HEK293 (cell line): ENCODE measurements around the gene TBCE.

Experiments
- CTCF ChIA-PET: fragments of 350-600 bp; formaldehyde crosslinking; extraction: SDS; loops from one replicate; lab custom pipeline; 2021; ENCODE audit warnings: antibody characterized with exemption; lab: Yijun Ruan, JAX
- POLR2A ChIA-PET: fragments of 300-600 bp; formaldehyde crosslinking; extraction: SDS; loops from one replicate; lab custom pipeline; 2020; ENCODE audit warnings: antibody characterized with exemption, inconsistent platforms; lab: Yijun Ruan, JAX
- H3K27ac ChIP-seq: fragments of 200-500 bp; sonication (Bioruptor generic); 2 replicates; pipeline ENCODE4 v1.5.1; 2014; ENCODE audit warnings: low read depth, low read length, control low read depth, inconsistent platforms; ENCODE audit errors: extremely low read depth
- H3K36me3 ChIP-seq, 2 experiments: fragments of 200-500 bp in 1 of 2; sonication (Bioruptor generic) in 1 of 2; 1 replicate in 1 of 2; 2 replicates in 1 of 2; pipeline ENCODE4 v1.5.1; 2014 to 2017; ENCODE audit warnings: inconsistent platforms in 2 of 2, low read length in 2 of 2; ENCODE audit not compliant: control insufficient read depth in 2 of 2, insufficient read depth in 1 of 2
- H3K4me1 ChIP-seq: fragments of 200-500 bp; sonication (Bioruptor generic); 2 replicates; pipeline ENCODE4 v1.5.1; 2014; ENCODE audit warnings: mild to moderate bottlenecking, low read length, inconsistent platforms; ENCODE audit not compliant: control insufficient read depth, insufficient read depth
- H3K4me3 ChIP-seq: 2 replicates; pipeline ENCODE4 v1.5.1; 2011; ENCODE audit warnings: low read depth, mild to moderate bottlenecking, control low read depth, low read length, moderate library complexity
- H3K9me3 ChIP-seq: fragments of 200-500 bp; sonication (Bioruptor generic); 2 replicates; pipeline ENCODE4 v1.5.1; 2014; ENCODE audit warnings: low read depth, low read length, inconsistent platforms; ENCODE audit not compliant: control insufficient read depth, insufficient read depth
- BCL11A ChIP-seq: fragments of 450-650 bp; formaldehyde crosslinking; IDR thresholded peaks from 2 replicates; pipeline ENCODE4 v1.5.1; 2016; ENCODE audit warnings: low read depth, missing biosample characterization, missing genetic modification characterization
- BCL11B ChIP-seq: fragments of 450-650 bp; formaldehyde crosslinking; IDR thresholded peaks from 2 replicates; pipeline ENCODE4 v1.5.1; 2016; ENCODE audit warnings: low read depth, missing biosample characterization, missing genetic modification characterization
- GFI1B ChIP-seq: fragments of 450-650 bp; formaldehyde crosslinking; IDR thresholded peaks from 2 replicates; pipeline ENCODE4 v1.5.1; 2016; ENCODE audit warnings: missing biosample characterization, missing genetic modification characterization
- HOXD13 ChIP-seq: sonication (generic); formaldehyde crosslinking; IDR thresholded peaks from 2 replicates; pipeline ENCODE4 v1.8.0; 2022; ENCODE audit warnings: missing genetic modification reagents, borderline replicate concordance
- KLF1 ChIP-seq: fragments of 450-650 bp; formaldehyde crosslinking; IDR thresholded peaks from 2 replicates; pipeline ENCODE4 v1.5.1; 2016; ENCODE audit warnings: missing biosample characterization, missing genetic modification characterization
- KLF7 ChIP-seq: fragments of 450-650 bp; formaldehyde crosslinking; IDR thresholded peaks from 2 replicates; pipeline ENCODE4 v1.5.1; 2016; ENCODE audit warnings: missing biosample characterization, missing genetic modification characterization, borderline replicate concordance
- KLF8 ChIP-seq: fragments of 450-650 bp; formaldehyde crosslinking; IDR thresholded peaks from 2 replicates; pipeline ENCODE4 v1.5.1; 2016; ENCODE audit warnings: missing biosample characterization, missing genetic modification characterization
- KLF9 ChIP-seq: fragments of 450-650 bp; formaldehyde crosslinking; IDR thresholded peaks from 2 replicates; pipeline ENCODE4 v1.5.1; 2016; ENCODE audit warnings: missing biosample characterization, missing genetic modification characterization, low read depth
- MZF1 ChIP-seq: fragments of 450-650 bp; formaldehyde crosslinking; IDR thresholded peaks from 2 replicates; pipeline ENCODE4 v1.5.1; 2017; ENCODE audit warnings: missing biosample characterization, missing genetic modification characterization, borderline replicate concordance
- SCRT2 ChIP-seq: fragments of 450-650 bp; formaldehyde crosslinking; IDR thresholded peaks from 2 replicates; pipeline ENCODE4 v1.5.1; 2016; ENCODE audit warnings: missing biosample characterization, missing genetic modification characterization
- WT1 ChIP-seq: fragments of 450-650 bp; formaldehyde crosslinking; IDR thresholded peaks from 2 replicates; pipeline ENCODE4 v1.5.1; 2016; ENCODE audit warnings: missing biosample characterization, missing genetic modification characterization
- YY1 ChIP-seq: fragments of 450-650 bp; formaldehyde crosslinking; IDR thresholded peaks from 2 replicates; pipeline ENCODE4 v1.5.1; 2018; ENCODE audit warnings: missing biosample characterization, missing genetic modification characterization
- ZBTB48 ChIP-seq: fragments of 450-650 bp; formaldehyde crosslinking; IDR thresholded peaks from 2 replicates; pipeline ENCODE4 v1.5.1; 2016; ENCODE audit warnings: missing biosample characterization, missing genetic modification characterization
- ZNF112 ChIP-seq: fragments of 450-650 bp; formaldehyde crosslinking; IDR thresholded peaks from 2 replicates; pipeline ENCODE4 v1.5.0; 2017; ENCODE audit warnings: missing biosample characterization, missing genetic modification characterization
- ZNF114 ChIP-seq: fragments of 450-650 bp; formaldehyde crosslinking; IDR thresholded peaks from 2 replicates; pipeline ENCODE4 v1.5.0; 2017; ENCODE audit warnings: missing biosample characterization, missing genetic modification characterization
- ZNF140 ChIP-seq: fragments of 450-650 bp; formaldehyde crosslinking; IDR thresholded peaks from 2 replicates; pipeline ENCODE4 v1.5.1; 2016; ENCODE audit warnings: missing biosample characterization, missing genetic modification characterization
- ZNF175 ChIP-seq: fragments of 450-650 bp; formaldehyde crosslinking; IDR thresholded peaks from 2 replicates; pipeline ENCODE4 v1.5.1; 2016; ENCODE audit warnings: missing biosample characterization, missing genetic modification characterization
- ZNF18 ChIP-seq: fragments of 450-650 bp; formaldehyde crosslinking; IDR thresholded peaks from 2 replicates; pipeline ENCODE4 v1.5.1; 2016; ENCODE audit warnings: missing biosample characterization, missing genetic modification characterization
- ZNF19 ChIP-seq: fragments of 450-650 bp; formaldehyde crosslinking; IDR thresholded peaks from 2 replicates; pipeline ENCODE4; 2016; ENCODE audit warnings: missing biosample characterization, missing genetic modification characterization, low read depth
- ZNF266 ChIP-seq: fragments of 450-650 bp; formaldehyde crosslinking; IDR thresholded peaks from 2 replicates; pipeline ENCODE4 v1.5.1; 2016; ENCODE audit warnings: missing biosample characterization, missing genetic modification characterization, low read depth
- ZNF391 ChIP-seq: fragments of 450-650 bp; formaldehyde crosslinking; IDR thresholded peaks from 2 replicates; pipeline ENCODE4 v1.5.1; 2016; ENCODE audit warnings: low read depth, missing biosample characterization, missing genetic modification characterization, borderline replicate concordance
- ZNF404 ChIP-seq: fragments of 450-650 bp; formaldehyde crosslinking; IDR thresholded peaks from 2 replicates; pipeline ENCODE4 v1.5.1; 2017; ENCODE audit warnings: missing biosample characterization, missing genetic modification characterization
- ZNF521 ChIP-seq: fragments of 450-650 bp; formaldehyde crosslinking; IDR thresholded peaks from 2 replicates; pipeline ENCODE4 v1.5.1; 2017; ENCODE audit warnings: missing biosample characterization, mild to moderate bottlenecking, missing genetic modification characterization
- ZNF544 ChIP-seq: fragments of 450-650 bp; formaldehyde crosslinking; IDR thresholded peaks from 2 replicates; pipeline ENCODE4 v1.5.0; 2017; ENCODE audit warnings: missing biosample characterization, missing genetic modification characterization
- ZNF558 ChIP-seq: fragments of 450-650 bp; formaldehyde crosslinking; IDR thresholded peaks from 2 replicates; pipeline ENCODE4 v1.5.1; 2016; ENCODE audit warnings: missing biosample characterization, missing genetic modification characterization
- ZNF621 ChIP-seq: fragments of 450-650 bp; formaldehyde crosslinking; IDR thresholded peaks from 2 replicates; pipeline ENCODE4 v1.5.1; 2017; ENCODE audit warnings: missing biosample characterization, missing genetic modification characterization
- ZNF623 ChIP-seq: fragments of 450-650 bp; formaldehyde crosslinking; IDR thresholded peaks from 2 replicates; pipeline ENCODE4 v1.5.1; 2016; ENCODE audit warnings: missing biosample characterization, missing genetic modification characterization
- ZNF707 ChIP-seq: fragments of 450-650 bp; formaldehyde crosslinking; IDR thresholded peaks from 2 replicates; pipeline ENCODE4 v1.5.1; 2016; ENCODE audit warnings: missing biosample characterization, missing genetic modification characterization
- ZNF776 ChIP-seq: fragments of 450-650 bp; formaldehyde crosslinking; IDR thresholded peaks from 2 replicates; pipeline ENCODE4 v1.5.0; 2017; ENCODE audit warnings: missing biosample characterization, missing genetic modification characterization, borderline replicate concordance
- ZNF830 ChIP-seq: fragments of 450-650 bp; IDR thresholded peaks from 2 replicates; pipeline ENCODE4 v1.5.0; 2018; ENCODE audit warnings: missing biosample characterization, missing genetic modification characterization, low read depth, mild to moderate bottlenecking, moderate library complexity
- ZNF837 ChIP-seq: fragments of 450-650 bp; formaldehyde crosslinking; IDR thresholded peaks from 2 replicates; pipeline ENCODE4 v1.5.1; 2016; ENCODE audit warnings: missing biosample characterization, missing genetic modification characterization
- ZSCAN5A ChIP-seq: fragments of 450-650 bp; formaldehyde crosslinking; IDR thresholded peaks from 2 replicates; pipeline ENCODE4 v1.5.1; 2016; ENCODE audit warnings: missing biosample characterization, missing genetic modification characterization
- ZXDB ChIP-seq: fragments of 450-650 bp; formaldehyde crosslinking; IDR thresholded peaks from 2 replicates; pipeline ENCODE4 v1.5.1; 2016; ENCODE audit warnings: missing biosample characterization, missing genetic modification characterization
- TF ChIP-seq, protein P1 (sequence below): fragments of 450-650 bp; formaldehyde crosslinking; IDR thresholded peaks from 2 replicates; pipeline ENCODE4 v1.5.1; 2016; ENCODE audit warnings: missing biosample characterization, missing genetic modification characterization

The TBCE gene

GRCh38 chr1:235491644-235492043, 124.4 kb downstream of the TBCE start:
- CTCF ChIA-PET: no interaction called here
- TF ChIP-seq ZNF140 (tag by site-specific recombination) (no peak), BCL11A (tag by site-specific recombination) (no peak), ZNF114 (tag by site-specific recombination) (no peak), ZNF707 (tag by site-specific recombination) (no peak), ZNF544 (tag by site-specific recombination) (no peak), ZNF19 (tag by site-specific recombination) (no peak), WT1 (tag by site-specific recombination) (no peak), GFI1B (tag by site-specific recombination) (no peak), HOXD13 (no peak), ZNF266 (tag by site-specific recombination) (no peak), ZBTB48 (tag by site-specific recombination) (no peak), KLF8 (tag by site-specific recombination) (no peak), YY1 (tag by site-specific recombination) (no peak), ZNF18 (tag by site-specific recombination) (no peak), KLF9 (tag by site-specific recombination) (no peak), MZF1 (tag by site-specific recombination) (no peak), ZSCAN5A (tag by site-specific recombination) (no peak), ZNF112 (no peak), ZNF623 (tag by site-specific recombination) (no peak)
- Histone ChIP-seq H3K4me1 (no peaks in the 10 kb centered on the region), H3K4me3 (no peak overlapping the region), H3K27ac (no peak overlapping the region), H3K9me3 (no peaks in the 10 kb centered on the region), H3K36me3 (peaks cover 53 to 59% of the 10 kb centered on the region in 2 experiments)
- POLR2A ChIA-PET: no interaction called here

DNA sequence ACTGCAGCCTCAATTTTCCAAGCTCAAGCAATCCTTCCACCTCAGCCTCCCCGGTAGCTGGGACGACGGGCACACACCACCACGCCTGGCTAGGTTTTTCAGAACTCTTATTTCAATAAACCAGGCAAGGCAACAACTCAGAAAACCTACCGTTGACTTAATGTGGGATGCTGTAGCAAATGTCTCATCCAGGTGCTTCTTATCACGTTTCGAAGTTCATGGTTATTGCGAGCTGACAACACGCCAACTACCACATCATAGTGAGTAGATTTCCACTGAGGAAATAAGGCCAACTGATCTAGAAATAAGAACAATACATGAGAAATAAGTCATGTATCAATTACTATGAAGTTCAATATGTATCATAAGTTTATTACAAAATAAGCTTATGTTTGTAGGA, 127.3 kb downstream of the TBCE start:
- Histone ChIP-seq H3K27ac (no peak overlapping the region), H3K4me1 (no peaks in the 10 kb centered on the region), H3K36me3 (peaks cover 42 to 48% of the 10 kb centered on the region in 2 experiments), H3K4me3 (no peak overlapping the region), H3K9me3 (no peaks in the 10 kb centered on the region)
- CTCF ChIA-PET: interaction anchor here (0.6 to 2.5 kb wide), 5 partner anchors 10 to 477 kb away, joined by 3 to 22 read pairs (median 3); partner anchors contain the start of gene B3GALNT2
- POLR2A ChIA-PET: interaction anchor here (0.6 to 2.9 kb wide), 2 partner anchors 11 to 41 kb away, joined by 3 to 9 read pairs; no protein-coding TSS in a partner anchor
- TF ChIP-seq ZNF521 (tag by site-specific recombination) (no peak), BCL11B (no peak), ZNF837 (tag by site-specific recombination) (no peak), ZNF830 (tag by site-specific recombination) (no peak), ZNF558 (tag by site-specific recombination) (no peak), ZNF175 (tag by site-specific recombination) (no peak), BCL11A (tag by site-specific recombination) (no peak), KLF7 (no peak), ZNF776 (tag by site-specific recombination) (no peak), ZXDB (tag by site-specific recombination) (no peak), ZNF404 (tag by site-specific recombination) (no peak), SCRT2 (tag by site-specific recombination) (no peak), ZNF621 (no peak), KLF1 (tag by site-specific recombination) (no peak), ZNF391 (no peak)
- TF ChIP-seq, protein P1, sequence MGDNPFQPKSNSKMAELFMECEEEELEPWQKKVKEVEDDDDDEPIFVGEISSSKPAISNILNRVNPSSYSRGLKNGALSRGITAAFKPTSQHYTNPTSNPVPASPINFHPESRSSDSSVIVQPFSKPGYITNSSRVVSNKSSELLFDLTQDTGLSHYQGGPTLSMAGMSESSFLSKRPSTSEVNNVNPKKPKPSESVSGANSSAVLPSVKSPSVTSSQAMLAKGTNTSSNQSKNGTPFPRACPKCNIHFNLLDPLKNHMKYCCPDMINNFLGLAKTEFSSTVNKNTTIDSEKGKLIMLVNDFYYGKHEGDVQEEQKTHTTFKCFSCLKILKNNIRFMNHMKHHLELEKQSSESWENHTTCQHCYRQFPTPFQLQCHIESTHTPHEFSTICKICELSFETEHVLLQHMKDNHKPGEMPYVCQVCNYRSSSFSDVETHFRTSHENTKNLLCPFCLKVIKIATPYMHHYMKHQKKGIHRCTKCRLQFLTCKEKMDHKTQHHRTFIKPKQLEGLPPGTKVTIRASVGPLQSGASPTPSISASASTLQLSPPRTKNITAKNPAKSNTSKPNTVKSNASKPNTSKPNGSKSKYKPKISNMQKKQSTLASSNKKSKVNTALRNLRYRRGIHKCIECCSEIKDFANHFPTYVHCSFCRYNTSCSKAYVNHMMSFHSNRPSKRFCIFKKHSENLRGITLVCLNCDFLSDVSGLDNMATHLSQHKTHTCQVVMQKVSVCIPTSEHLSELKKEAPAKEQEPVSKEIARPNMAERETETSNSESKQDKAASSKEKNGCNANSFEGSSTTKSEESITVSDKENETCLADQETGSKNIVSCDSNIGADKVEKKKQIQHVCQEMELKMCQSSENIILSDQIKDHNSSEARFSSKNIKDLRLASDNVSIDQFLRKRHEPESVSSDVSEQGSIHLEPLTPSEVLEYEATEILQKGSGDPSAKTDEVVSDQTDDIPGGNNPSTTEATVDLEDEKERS (tag by site-specific recombination): no peak
